HG02623 (cell line): ENCODE results near the gene BICD1.

Experiments
- ATAC-seq: cut with Tn5 transposase; IDR thresholded peaks from one replicate; pipeline ENCODE4 v1.9.1; 2021; ENCODE audit warnings: moderate library complexity; ENCODE audit not compliant: unreplicated experiment

BICD1 gene

GRCh38 chr12:32240162-32240561, 133.5 kb downstream of the BICD1 start:
- ATAC-seq = no peak

DNA sequence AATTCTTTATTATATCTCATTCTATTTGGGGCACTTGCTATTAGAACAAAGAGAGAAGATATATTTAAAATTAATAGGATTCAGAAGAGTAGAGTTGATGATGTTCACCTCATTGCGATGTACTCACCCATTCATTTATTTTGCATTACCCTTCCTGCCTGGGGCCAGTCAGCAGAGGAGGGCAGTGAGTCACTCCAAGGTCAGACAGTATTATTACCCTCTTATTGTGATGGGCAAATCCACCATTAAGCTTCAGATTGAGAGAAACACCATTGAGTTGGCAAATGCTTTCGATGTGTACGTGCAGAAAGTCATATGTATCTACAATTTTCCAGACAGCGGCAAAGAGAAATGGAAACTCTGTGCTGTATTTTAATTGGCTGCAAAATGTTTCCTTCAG, 134.2 kb downstream of the BICD1 start:
- ATAC-seq = no peak

GRCh38 chr12:32242641-32243040, 136.0 kb downstream of the BICD1 start:
- ATAC-seq = no peak

DNA sequence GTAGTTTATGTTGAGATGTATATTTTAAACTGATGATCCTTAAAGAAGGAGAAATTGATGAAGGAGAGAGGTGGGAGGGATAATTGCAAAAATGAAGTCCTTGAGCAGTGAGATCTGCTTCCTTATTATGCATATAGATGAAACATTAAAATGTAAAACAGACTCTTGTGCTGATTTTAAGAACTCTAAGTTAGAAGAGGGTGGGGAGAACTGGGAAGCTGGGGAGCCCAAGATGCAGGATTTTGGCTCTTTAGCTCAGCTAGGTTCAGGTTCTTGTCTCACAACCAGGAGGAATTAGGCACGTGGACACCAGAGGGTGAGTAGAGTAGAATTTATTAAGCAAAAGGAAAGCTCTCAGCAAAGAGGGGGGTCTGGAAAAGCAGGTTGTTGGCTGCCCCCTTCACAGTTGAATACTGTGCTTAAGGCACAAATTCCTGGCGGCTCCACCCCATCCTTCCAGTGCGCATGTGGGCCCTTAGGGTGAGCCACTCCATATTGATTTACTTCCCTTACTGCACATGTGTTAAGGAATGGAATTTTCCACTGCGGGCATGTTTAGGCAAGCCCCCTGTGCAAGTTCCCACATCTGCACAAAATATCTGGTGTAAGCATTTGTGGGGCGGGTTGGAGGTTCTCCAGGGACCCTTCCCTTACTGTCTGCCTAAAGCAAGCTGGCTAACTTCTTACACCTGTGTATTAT, 141.9 kb downstream of the BICD1 start:
- no peak for ATAC-seq

DNA sequence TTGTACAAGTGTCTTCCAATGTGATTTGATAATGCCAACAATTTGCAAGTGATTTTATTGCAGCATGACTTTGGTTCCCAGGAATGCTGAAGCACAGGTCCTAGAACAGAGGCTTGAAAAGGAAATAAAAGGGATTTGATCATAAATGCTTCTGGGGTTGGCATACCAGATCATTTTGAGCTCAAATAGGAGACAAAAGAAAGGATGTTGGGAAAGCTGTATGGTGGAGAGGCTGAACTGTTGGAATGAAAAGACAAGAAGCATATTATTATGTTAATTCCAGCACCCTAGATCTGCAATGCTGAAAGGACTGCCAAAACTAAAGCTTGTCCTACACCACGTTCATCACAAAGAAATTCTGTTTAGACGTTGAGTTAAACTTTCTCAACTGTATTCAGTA, 143.1 kb downstream of the BICD1 start:
- no peak for ATAC-seq

DNA sequence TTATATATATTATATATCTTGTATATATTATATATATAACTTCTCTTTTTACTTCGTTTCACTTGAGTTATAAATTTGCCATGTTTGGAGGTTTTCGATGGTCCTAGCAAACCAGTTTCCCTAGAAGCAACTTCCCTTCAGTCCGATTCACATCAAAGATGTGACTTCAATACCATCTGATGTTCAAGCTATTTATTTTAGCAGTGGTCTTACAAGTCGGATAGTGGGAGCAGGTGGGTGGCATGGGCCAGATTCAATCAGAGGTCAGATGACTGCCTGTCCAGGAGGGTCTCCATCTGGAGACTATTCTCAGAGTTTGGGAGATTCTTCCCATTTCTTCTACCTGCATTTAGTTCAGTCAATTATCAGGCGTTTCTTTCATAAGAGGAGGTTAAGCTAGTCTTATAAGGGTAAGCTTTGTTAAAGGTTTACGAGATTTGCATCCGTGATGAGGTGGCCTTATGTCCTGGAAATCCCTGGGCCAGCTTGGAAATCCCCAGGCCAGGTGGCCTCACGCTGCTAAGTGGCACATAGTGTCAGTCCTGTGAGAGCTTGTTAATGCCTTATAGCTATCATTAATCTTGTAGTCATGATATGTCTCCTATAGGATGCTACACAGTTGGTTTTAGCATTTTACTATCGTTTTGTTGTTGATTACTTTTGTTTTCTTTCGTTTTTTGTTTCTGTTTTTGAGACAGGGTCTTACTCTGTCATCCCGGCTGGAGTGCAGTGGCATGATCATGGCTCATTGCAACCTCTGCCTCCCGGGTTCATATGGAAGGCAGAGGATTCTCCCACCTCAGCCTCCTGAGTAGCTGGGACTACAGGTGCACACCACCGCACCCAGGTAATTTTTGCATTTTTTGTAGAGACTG, 145.8 kb downstream of the BICD1 start:
- ATAC-seq = peak; percentile 79

DNA sequence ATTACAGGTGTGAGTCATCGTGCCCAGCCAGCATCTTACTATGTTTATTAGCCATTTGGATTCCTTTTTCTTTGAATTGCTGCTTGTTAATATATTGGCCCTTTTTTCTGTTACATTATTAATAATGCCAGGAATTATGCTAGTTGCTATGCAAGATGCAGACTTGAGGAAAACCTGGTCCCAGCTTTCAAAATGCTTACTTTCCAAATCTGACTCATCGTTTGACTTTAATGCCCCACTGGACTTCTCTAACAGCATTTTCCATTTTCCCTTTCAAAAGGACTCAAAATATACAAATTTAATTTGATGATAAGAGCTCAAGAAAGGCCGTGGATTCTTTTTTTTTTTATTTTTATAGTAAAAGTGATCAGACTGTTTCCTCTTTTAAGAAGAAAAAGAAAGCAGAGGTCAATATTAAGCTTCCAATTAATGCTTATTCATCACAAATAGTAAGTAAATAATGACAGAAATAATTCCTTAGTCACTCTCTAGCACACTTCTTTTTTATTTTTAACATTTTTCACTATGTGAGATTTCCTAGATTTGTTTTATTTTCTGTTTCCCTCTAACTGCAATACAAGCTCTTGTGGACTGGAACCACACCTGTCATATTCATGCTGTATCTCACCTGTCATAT, 146.6 kb downstream of the BICD1 start:
- ATAC-seq = no peak

- no peak for ATAC-seq
Observed at GRCh38 chr12:32254260-32254956, 147.8 kb downstream of the BICD1 start.

DNA sequence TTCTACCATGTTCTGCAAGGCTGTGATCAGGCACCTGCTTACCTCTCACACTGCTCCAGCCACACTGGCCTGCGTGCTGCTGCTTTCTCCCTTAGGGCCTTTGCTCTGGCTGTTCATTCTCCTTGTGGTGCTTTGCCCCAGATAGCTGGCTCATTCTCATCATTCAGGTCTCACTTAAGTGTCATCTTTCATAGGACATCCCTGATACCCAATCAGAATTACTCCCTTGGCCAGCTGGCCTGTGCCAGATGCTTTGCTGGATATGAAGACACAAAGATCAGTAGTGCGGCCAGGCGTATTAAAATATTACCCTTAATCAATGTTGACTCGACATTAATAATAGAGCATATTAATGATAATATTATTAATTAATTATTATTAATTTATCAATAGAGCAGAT, 148.9 kb downstream of the BICD1 start:
- no peak for ATAC-seq

DNA sequence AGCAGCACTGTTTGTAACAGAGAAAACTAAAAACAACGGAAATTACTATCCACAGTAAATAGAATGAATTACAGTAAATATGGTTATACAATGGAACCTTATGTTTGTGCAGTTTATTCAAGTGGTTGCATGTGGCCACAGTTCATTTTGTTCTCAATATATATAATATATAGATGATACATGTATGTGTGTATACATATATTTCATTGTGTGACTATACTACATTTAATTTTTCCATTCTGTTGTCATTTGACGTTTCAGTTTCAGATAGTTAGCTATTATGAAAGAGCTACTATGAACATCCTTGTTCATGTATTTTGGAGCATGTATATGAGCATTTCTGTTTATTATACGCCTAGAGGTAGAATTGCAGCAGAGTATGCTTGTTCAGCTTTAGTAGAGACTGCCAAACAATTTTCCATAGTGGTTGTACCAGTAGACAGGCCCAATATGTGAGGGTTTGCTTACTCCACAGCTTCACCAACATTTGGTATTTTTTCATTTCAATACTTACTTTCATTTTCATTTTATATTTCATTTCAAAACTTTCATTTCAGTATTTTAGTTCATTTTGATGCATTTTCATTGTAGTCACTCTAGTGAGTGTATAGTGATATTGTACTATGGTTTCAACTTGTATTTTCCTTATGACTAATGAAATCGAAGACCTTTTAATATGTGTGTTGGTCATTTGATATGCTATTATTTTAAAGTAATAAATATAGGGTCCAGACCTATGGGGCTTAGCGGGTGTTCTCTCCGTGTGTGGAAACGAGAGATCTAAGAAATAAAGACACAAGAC, 151.2 kb downstream of the BICD1 start:
- no peak for ATAC-seq

- ATAC-seq = no peak
Observed at GRCh38 chr12:32260696-32261095, 154.0 kb downstream of the BICD1 start.

DNA sequence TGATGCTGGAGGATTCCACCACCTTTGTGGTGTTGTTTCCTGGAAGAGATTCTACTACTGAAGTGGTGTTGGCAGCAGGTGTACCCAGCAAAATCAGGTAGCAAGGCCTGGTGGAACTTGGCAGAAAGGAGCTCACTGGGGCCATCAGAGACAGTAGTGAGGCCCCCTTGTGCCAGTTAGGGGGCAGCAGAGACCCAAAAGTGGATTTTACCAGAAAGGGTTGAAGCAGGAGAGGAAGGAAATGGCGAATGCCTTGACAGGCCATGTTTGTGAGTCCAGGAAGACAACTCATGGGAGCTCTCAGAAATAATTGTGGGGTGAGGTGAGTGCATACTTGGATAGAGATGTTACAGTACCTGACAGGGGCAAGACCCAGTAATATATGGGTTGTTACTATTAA, 155.0 kb downstream of the BICD1 start:
- ATAC-seq = no peak

- peak; percentile 64 for ATAC-seq
Observed at GRCh38 chr12:32264961-32265360, 158.3 kb downstream of the BICD1 start.

GRCh38 chr12:32265456-32265855, 158.8 kb downstream of the BICD1 start:
- no peak for ATAC-seq

- peak; percentile 57 for ATAC-seq
Observed at GRCh38 chr12:32265951-32266350, 159.3 kb downstream of the BICD1 start.

DNA sequence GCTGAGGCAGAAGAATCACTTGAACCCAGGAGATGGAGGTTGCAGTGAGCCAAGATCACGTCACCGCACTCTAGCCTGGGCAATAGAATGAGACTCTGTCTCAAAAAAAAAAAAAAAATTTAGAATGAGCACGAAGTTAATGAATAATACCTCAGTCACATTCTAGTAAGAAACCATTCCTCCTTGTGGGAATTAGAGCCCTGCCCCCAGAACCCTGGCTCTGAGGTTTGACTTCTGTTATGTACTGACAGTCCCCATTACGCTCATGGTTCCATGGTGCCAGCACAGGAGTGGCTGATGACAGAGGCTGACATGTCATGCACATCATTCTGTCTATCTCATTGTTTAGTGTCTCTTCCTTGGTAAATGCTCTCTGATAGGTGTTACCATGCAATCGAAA, 160.1 kb downstream of the BICD1 start:
- no peak for ATAC-seq

DNA sequence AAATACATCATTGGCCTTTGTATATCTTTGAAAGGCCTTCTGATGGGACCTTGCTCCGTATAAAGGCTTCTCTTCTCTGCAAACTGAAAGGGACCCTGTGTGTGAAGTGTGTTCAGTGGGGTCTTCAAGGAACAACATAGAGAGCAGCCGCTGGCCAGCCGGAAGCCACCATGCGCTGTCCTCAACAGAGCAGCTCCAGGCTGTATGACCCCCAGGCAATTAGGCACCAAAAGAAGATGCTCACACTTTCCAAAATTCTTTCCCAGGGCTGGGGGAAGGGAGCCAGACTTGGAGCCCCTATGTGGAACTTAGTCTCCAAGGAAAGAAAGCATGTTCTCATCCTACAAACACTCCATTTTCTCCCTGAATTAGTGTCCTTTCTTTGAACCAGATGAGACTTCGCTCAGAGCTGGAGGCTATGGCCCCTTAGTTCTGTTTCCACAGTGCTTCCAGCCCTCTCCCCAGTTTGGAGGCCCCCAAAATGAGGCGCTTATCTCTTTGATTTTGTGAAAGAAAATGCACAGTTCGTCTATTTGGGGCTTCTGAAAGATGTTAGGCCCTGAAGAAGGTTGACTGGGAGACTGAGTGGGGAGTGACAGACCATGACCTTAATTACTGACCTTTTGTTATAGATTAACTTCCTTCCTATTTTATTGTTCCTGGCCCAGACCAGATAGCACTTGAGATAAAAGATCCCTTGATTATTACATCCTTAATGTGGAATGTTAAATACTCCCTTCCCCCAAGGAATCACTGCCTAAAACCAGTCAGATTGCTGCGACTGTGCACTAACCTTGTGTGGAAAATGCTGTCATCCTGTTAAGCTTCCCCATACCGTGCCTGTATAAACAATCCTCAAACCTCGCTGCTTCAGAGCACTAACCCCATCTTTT, 164.4 kb downstream of the BICD1 start:
- ATAC-seq = no peak

DNA sequence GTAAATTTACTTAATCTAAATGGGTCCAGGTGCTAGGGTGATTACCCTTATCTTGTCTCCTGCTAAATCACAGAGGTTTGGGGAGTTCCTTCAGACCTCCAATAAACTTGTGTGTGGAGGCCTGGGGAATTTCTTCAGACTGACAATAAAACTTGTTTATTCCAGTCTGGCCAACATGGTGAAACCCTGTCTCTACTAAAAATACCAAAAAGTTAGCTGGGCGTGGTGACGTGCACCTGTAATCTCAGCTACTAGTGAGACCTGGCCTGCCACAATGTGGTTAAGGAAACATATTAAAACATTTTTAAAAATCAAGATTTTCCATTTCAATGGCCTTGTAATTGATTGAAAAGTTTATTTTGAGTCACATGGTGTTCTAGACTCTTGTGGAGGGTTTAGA, 165.8 kb downstream of the BICD1 start:
- no peak for ATAC-seq

- ATAC-seq = peak; percentile 44
Observed at GRCh38 chr12:32273063-32273522, 166.4 kb downstream of the BICD1 start.
